Type B pancreatic cell (in vitro differentiated cells): ENCODE data around the gene PHLDA2. TPM values are rescaled to one million over a fixed set of nuclear protein-coding genes. Genes with fewer than 3 reads are reported as not detected.

Source experiments
- DNase-seq: peaks from one replicate; pipeline ENCODE4 v3.0.0; 2021; ENCODE audit warnings: mixed read lengths; ENCODE audit not compliant: unreplicated experiment; ENCODE audit errors: extremely low spot score
- H3K27ac Mint-ChIP-seq: 2 replicates; pipeline ENCODE4 v1.8.0; 2021; ENCODE audit warnings: mild to moderate bottlenecking, mixed read lengths
- H3K27me3 Mint-ChIP-seq: 2 replicates; pipeline ENCODE4 v1.8.0; 2021; ENCODE audit warnings: mixed read lengths
- H3K36me3 Mint-ChIP-seq: 2 replicates; pipeline ENCODE4 v1.8.0; 2021; ENCODE audit warnings: mixed read lengths
- H3K4me1 Mint-ChIP-seq: one replicate; pipeline ENCODE4 v1.8.0; 2021; ENCODE audit warnings: mixed read lengths; ENCODE audit not compliant: unreplicated experiment
- H3K4me3 Mint-ChIP-seq: 2 replicates; pipeline ENCODE4 v1.8.0; 2021; ENCODE audit warnings: mild to moderate bottlenecking, mixed read lengths
- H3K9me3 Mint-ChIP-seq: 2 replicates; pipeline ENCODE4 v1.8.0; 2021; ENCODE audit warnings: mixed read lengths
- CTCF ChIP-seq: fragments of 200-600 bp; sonication (generic); conservative IDR thresholded peaks from 2 replicates; pipeline ENCODE4 v1.5.0; 2021; ENCODE audit warnings: antibody characterized with exemption, mild to moderate bottlenecking
- total RNA-seq: library from RNA; stranded (reverse); gene quantifications from 2 replicates; pipeline ENCODE4 v1.2.1, GENCODE V29; 2021; ENCODE audit warnings: low replicate concordance

PHLDA2 gene
- total RNA-seq, 1 donor from 2014 or later, result 3.7 TPM

- H3K4me3 Mint-ChIP-seq, result peak overlapping the region; percentile 95
- peaks cover 7% of the 10 kb centered on the region for H3K27me3 Mint-ChIP-seq
- peak; percentile 46 for TF ChIP-seq CTCF
- no peak for DNase-seq
- H3K27ac Mint-ChIP-seq, result peak overlapping the region; percentile 86
- H3K4me1 Mint-ChIP-seq, result peaks cover 25% of the 10 kb centered on the region
- H3K36me3 Mint-ChIP-seq, result peaks cover 4% of the 10 kb centered on the region
- H3K9me3 Mint-ChIP-seq, result no peaks in the 10 kb centered on the region
These were observed 44.1 kb downstream of the PHLDA2 start for GRCh38 chr11:2885017-2885677.

DNA sequence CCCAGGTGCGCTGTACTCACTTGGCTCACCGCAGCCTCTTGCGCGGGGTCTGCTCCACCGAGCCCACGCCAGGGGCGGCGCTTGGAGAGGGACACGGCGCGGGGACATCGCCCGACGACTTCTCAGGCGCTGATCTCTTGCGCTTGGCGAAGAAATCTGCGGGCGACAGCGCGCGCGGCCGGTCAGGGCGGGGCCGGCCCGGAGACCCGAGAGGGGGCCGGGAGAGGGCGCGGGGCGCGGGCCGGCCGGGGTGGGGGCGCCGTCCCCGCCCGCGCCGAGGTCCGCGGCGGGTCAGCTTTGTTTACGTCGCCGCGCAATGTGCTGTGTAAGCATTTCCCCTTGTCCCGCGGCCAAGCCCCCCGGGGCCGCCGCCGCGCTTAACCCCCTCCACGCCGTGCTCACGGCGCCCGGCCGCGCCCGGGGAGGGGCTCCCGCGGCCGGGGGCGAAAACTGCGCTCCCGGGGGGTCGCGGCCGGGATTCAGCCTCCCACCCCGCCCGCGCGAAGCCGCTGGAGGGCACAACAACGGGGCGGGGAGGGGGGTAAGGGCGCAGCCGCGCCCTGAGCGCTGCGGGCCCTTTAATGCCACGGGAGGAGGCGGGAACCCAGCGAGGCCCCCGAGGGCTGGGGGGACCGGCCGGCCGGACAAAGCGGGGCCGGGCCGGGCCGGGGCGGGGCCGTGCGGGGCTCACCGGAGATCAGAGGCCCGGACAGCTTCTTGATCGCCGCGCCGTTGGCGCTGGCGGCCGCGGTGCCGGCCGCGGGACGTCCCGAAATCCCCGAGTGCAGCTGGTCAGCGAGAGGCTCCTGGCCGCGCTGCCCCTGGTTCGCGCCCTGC is 45.0 kb downstream of the PHLDA2 start:
- no peak for DNase-seq
- peaks cover 4% of the 10 kb centered on the region for H3K36me3 Mint-ChIP-seq
- H3K27me3 Mint-ChIP-seq, result peaks cover 7% of the 10 kb centered on the region
- no peaks in the 10 kb centered on the region for H3K9me3 Mint-ChIP-seq
- H3K4me3 Mint-ChIP-seq, result peak overlapping the region; percentile 89
- peaks cover 25% of the 10 kb centered on the region for H3K4me1 Mint-ChIP-seq
- H3K27ac Mint-ChIP-seq, result no peak overlapping the region
- TF ChIP-seq CTCF, result no peak

DNA sequence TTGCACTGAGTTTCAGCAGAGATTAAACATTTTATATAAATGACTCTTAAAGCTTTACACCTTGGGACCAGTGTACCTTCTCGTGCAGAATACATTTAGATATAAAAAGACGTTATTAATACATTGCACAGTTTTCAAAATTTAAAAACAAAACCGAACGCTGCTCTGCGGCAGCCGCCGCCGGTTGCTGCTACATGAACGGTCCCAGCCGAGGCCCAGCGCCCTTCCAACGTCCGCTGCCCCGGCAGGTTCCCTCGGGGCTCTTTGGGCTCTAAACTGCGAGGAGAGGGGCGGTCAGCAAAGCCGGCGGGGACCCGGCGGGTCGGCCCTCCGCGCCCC is 45.6 kb downstream of the PHLDA2 start:
- Mint-ChIP-seq H3K4me3 (peak overlapping the region; percentile 89), H3K9me3 (no peaks in the 10 kb centered on the region), H3K27me3 (peaks cover 7% of the 10 kb centered on the region), H3K36me3 (peaks cover 4% of the 10 kb centered on the region), H3K27ac (peak overlapping the region; percentile 83), H3K4me1 (peaks cover 25% of the 10 kb centered on the region)
- TF ChIP-seq CTCF, result no peak
- no peak for DNase-seq

DNA sequence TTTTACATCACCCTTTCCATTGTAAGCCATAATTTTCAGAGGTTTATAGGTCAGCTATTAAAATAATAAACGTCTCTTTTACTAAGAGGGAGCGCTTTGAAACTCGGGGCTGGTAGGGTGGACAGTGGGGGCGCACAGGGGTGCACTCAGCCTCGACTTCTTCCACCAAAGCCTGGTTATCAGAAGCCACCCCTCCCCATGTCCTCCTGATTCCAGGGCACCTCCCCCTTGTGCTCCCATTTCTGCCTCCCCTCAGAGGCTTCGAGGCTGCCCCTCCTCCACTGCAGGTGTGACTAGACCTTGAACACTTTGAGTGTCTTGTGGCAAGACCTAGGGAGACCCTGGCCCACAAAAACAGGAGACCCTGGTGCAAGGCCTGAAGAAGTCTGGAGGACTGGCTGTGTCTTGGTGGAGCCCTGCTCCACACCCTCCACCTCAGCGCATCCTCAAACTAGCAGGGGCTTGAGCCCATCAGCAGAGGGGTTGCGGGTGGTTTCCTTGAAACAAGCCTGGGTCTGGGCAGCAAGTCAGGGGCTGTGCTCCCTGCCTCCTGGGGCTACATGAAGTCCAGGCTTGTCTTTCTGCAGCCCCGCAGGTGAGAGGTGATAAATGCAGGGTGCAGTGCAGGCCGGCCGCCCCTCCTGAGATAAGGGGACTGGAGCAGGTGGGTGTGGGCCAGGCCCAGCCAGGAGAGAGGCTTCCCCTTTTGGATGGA is 46.7 kb downstream of the PHLDA2 start:
- Mint-ChIP-seq H3K27me3 (peaks cover 5% of the 10 kb centered on the region), H3K36me3 (peaks cover 4% of the 10 kb centered on the region), H3K27ac (peak overlapping the region; percentile 83), H3K9me3 (no peaks in the 10 kb centered on the region), H3K4me1 (peaks cover 18% of the 10 kb centered on the region), H3K4me3 (peak overlapping the region; percentile 89)
- DNase-seq, result no peak
- no peak for TF ChIP-seq CTCF

GRCh38 chr11:2881981-2882375 is 47.2 kb downstream of the PHLDA2 start:
- no peak for DNase-seq
- H3K27me3 Mint-ChIP-seq, result peaks cover 5% of the 10 kb centered on the region
- no peak for TF ChIP-seq CTCF

More at GRCh38 chr11:2881981-2882375, 47.2 kb downstream of the PHLDA2 start:
- peak overlapping the region; percentile 89 for H3K4me3 Mint-ChIP-seq
- H3K27ac Mint-ChIP-seq, result no peak overlapping the region
- peaks cover 4% of the 10 kb centered on the region for H3K36me3 Mint-ChIP-seq
- H3K9me3 Mint-ChIP-seq, result no peaks in the 10 kb centered on the region
- H3K4me1 Mint-ChIP-seq, result peaks cover 18% of the 10 kb centered on the region
